Urothelium cell line (cell line): ENCODE measurements around the gene SDC1.
"Not testable (repeated sequence)": the region's sequence is repeated elsewhere in the genome, so short reads cannot be mapped to it uniquely, and the experiment has no call there.

Source experiments
- DNase-seq: peaks from one replicate; pipeline ENCODE4 v3.0.0; 2011; ENCODE audit warnings: low spot score, mixed read lengths
- FAIRE-seq: peaks from 2 replicates; lab custom pipeline; 2011; peaks lifted over from hg19 to GRCh38; lab: Jason Lieb, UNC

The SDC1 gene, protein sequence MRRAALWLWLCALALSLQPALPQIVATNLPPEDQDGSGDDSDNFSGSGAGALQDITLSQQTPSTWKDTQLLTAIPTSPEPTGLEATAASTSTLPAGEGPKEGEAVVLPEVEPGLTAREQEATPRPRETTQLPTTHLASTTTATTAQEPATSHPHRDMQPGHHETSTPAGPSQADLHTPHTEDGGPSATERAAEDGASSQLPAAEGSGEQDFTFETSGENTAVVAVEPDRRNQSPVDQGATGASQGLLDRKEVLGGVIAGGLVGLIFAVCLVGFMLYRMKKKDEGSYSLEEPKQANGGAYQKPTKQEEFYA

GRCh38 chr2:20224716-20225293 is at the start of gene SDC1:
Gene SDC1 (minus strand): TSS chr2:20225130. CDS start chr2:20224867, 263 bp downstream.
- peak; percentile 93 for DNase-seq
- FAIRE-seq: no peak

GRCh38 chr2:20273042-20273441 is 48.1 kb upstream of the SDC1 start:
- no peak for DNase-seq
- FAIRE-seq: no peak

DNA sequence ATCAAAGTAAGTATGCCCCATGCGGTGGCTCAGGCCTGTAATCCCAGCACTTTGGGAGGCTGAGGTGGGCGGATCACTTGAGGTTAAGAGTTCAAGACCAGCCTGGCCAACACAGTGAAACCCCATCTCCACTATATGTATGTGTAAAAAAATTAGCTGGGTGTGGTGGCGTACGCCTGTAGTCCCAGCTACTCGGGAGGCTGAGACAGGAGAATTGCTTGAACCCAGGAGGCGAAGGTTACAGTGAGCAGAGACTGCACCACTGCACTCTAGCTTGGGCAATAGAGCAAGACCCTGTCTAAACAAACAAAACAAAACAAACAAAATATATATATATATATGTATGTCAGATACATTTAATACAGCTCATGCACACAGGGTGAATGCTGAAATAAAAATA is 43.4 kb upstream of the SDC1 start:
- not testable (repeated sequence) for DNase-seq, FAIRE-seq

DNA sequence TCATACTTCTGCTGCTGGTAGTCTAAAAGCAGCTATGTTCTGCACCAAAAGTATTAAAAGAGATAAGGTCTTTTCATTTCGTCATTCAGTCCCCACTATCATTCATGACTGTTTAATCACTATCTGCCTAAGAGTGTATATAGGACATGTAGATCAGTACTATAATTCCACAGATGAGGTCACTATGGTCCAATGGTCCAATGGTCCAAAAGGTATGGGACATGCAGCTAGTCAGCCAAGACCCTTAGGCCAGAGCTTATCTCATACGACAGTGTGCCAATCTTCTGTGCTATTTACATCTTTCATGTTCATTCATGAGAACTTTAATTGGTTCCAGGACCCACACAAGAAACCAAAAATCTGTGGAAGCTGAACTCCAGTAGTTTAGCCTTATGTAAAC is 42.6 kb upstream of the SDC1 start:
- DNase-seq: no peak
- FAIRE-seq: no peak

GRCh38 chr2:20264629-20265028 is 39.7 kb upstream of the SDC1 start:
- DNase-seq (no peak), FAIRE-seq (no peak)

- DNase-seq: no peak
- FAIRE-seq: no peak
Measured at GRCh38 chr2:20257411-20257810, 32.5 kb upstream of the SDC1 start.

DNA sequence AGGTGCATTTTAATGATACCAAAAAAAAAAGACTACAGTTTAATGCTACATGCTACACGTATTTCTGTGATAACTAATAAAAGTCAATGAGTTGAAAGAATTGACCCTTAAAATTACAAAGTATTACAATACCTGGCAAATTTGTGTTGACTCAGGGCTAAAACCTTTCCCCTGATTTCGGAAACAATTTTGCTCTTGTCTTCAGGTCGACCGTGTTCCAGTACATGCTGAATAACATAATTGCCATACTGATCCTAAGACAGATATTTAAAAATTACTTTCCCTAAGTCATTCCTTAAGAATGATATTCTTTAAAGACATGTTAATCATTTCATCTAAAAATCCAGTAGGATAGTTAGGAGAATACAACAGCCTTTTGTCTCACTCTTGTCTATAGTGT is 29.8 kb upstream of the SDC1 start:
- no peak for FAIRE-seq

DNA sequence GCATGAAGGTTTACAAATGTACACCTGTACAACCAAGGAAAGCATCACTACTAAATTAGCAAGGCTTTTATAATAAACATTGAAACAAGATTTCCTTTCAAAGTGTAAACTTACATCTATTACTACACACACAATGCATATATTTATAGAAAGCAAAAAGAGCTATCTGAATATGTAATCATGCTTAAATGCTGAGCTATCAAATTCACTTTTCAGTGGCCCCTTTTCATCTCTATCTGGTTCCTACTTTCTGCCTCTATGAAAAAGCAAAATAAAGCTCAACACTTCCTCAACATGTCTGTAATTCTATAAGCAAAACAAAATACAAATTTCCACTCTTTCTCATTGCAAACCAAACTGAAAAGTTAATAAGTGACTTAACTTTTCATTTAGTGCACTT is 25.5 kb upstream of the SDC1 start:
- DNase-seq (no peak), FAIRE-seq (no peak)

More for the DNA sequence above, 29.8 kb upstream of the SDC1 start:
- DNase-seq: no peak

GRCh38 chr2:20249170-20249569 is 24.2 kb upstream of the SDC1 start:
- FAIRE-seq (no peak), DNase-seq (no peak)

DNA sequence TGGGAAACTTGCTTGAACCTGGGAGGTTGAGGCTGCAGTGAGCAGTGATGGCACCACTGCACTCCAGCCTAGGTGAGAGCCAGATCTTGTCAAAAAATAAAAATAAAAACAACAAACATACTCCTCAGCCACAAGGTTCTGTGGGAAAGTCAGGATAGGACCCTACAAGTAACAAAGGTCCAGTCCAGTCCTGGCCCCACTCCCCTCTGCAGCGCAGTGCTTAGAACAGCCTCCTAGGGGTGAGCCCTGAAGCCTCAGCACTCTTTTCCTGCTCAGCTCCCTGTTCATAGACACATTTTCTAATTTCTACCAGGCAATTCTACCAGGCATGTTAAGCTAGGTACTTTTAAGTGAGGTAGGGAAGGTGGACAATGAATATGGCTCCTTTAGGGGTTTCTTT is 22.2 kb upstream of the SDC1 start:
- FAIRE-seq: no peak

GRCh38 chr2:20243637-20244036 is 18.7 kb upstream of the SDC1 start:
- not testable (repeated sequence) for DNase-seq, FAIRE-seq

More for the DNA sequence above, 22.2 kb upstream of the SDC1 start:
- DNase-seq: no peak

DNA sequence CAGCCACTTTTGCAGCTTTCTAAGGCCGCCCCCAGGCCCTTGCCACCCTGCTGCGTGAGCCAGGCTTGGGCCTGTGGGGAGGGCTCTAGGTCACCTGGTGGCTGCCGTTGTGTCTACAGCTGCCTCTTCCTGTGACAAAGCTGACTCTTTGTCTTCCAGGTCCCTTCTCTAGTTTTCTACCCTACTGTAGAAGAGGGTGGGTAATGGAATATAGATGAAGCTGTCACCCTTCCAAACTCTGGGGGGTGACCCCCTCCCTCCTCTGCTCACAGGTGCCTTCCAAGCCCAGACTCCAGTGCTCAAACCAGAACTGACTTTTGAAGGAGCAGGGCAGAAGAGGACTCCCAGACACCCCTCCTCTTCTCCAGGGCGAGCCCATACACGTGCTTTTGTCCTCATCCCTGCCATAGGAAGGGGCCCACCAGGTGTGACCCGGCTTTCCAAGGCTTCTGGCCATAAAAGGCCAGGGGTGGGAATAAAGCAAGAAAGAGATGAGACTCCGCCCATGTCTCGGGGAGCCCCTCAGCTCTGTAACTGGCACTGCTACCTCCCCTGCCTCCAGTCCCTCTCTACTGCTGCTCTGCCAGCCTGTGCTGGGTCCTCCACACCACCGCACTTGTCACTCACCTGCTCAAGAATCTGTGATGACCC is 17.9 kb upstream of the SDC1 start:
- DNase-seq (no peak), FAIRE-seq (no peak)

- DNase-seq: peak; percentile 60
Measured at GRCh38 chr2:20241973-20242726, 17.2 kb upstream of the SDC1 start.

DNA sequence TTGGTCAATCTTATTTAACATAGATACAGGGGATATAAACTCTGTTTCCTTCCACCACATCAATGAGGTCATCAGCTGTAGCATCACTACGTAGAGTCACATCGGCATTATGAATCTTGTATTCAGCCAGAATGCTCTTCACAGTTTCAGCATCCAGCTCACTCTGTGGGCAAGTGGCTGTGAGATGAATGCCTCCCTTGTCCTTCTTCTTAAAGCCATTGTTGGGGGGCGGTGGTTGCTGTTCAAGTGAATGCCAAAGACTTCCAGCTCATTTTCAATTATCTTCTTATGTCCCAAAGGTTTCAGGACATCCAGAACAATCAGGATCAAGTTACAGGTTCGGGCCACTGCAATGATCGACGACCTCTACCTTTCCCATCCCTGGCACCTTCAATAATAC is 15.4 kb upstream of the SDC1 start:
- not testable (repeated sequence) for FAIRE-seq, DNase-seq

More at GRCh38 chr2:20241973-20242726, 17.2 kb upstream of the SDC1 start:
- FAIRE-seq: no peak

DNA sequence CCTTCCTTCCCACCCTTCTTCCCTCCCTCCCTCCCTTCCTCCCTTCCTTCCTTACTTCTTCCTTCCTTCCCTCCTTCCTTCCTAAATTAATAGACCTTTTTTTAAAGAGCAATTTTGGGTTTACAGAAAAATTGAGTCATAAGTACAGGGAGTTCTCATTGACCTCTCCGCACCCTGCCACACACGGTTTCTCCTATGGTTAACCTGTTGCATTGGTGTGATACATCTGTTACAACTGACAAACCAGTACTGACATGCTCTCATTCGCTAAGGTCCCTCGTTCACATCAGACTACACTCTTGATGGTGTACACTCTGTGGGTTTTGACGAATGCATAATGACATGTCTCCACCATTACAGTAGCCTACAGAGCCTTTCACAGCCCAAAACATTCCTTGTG is 11.6 kb upstream of the SDC1 start:
- DNase-seq (no peak), FAIRE-seq (no peak)

DNA sequence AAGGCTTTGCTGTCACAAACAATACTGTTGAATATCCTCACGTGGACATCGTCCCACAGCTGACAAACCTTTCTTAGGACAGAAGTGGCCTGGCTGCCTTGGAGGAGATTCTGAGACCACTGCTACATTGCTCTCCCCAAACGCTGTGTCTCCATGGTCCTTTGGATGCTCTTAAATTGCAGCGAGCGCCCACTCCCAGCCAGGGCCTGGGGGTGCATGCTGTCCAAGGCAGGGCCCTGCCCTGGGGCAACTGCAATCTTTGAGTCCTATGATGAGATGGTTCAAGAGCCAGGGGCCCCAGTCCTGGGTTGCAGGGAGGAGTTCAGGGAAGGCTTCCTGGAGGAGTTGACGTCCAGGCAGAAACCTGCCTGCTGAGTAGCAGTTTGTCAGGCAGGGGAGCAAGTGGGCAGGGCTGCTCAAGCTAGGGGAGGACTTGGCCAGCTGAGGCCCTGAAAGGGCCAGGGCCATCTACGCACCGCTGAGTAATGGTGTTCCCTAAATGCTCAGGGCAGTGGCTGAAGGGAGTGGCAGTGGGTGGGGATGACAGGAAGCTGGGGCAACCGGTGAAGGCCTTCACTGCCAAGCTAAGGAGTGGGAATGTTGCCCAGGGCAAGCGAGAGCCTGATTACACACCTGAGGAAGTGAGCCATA is 10.8 kb upstream of the SDC1 start:
- DNase-seq: no peak
- FAIRE-seq: no peak

DNA sequence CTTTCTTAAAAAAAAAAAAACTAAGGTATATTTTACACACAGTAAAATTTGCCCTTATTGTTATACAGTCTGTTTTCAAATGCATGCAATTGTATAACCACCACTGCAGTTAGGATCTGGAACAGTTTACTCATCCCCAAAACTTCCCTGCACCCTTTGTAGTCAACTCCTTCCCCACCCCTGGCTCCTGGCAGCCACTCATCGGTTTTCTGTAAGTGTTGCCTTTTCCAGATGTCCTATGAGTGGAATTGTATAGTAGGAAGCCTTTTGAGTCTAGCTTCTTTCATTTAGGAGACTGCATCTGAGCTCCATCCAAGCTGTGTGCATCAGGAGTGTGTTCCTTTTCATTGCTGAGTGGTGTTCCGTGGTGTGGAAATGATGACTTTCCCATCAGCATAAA is 9.7 kb upstream of the SDC1 start:
- not testable (repeated sequence) for FAIRE-seq, DNase-seq

DNA sequence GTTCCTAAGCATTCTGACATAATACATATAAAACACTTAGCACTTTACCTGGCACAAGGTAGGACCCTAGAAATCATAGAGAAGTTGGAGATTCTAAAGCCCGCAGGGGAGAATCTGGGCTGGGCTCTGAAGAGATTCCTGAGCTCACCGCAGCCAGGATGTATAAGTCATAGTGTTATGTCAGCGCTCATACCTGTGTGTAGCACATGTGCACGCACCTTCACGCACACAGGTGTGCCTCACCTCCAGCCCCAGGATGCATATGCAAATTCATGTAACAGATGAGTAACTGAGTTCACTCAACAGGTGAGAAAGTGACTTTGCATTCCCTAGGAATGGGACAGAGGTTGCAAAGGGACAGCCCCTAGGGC is 7.9 kb upstream of the SDC1 start:
- DNase-seq: no peak

DNA sequence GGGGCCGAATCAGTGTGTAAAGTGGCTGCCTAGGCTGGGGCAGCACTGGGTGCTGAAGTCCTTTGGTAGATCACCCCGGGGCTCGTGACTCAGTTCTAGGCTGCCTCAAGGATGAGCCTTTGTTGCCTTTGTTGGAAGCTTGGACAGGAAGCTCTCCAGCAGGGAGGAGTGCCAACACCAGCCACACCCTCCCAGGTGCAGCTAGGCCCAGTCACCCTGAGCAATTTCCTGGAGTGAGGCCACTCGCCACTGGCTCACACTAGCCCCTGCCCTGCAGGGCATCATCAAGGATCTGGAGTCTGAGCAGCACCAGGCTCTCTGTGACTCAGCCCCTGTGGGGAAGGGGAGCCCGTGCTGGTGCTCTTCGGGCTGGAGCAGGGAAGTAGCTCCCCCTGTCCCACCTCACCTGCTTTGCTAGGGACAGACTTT is 6.7 kb upstream of the SDC1 start:
- DNase-seq: peak; percentile 83
- FAIRE-seq: peak; percentile 13

More for the DNA sequence above, 7.9 kb upstream of the SDC1 start:
- no peak for FAIRE-seq

DNA sequence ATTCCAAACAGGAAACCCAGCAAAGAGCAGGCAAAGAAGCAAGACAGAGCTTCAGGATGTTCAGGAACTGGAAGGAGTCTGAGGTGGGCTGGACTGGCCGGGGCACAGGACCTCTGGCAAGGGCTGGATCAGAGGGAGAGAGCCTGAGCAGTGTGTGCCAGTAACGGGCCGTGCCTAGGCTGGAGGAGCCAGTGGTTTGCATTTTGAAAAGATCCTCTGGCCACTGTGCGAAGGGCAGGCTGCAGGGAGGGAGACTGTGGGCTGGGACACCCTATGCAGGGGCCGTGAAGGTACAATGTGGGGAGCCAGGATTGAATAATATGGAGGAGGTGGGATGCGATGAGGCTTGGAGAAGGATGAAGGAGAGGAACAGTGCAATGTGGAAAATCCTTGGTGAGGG is 6.2 kb upstream of the SDC1 start:
- DNase-seq (no peak), FAIRE-seq (no peak)

DNA sequence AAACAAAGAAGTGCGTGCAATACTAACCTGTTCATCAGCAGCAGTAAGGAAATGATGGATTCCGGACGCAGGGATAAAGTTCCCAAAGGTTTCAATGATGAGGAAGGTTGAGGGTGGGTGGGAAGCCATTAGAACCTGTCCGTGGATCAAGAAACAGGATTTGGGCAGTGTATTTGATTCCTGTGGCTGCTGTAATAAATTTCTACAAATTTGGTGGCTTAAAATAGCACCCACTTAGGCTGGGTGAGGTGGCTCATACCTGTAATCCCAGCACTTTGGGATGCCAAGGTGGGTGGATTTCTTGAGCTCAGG is 5.1 kb upstream of the SDC1 start:
- no peak for FAIRE-seq

More for the DNA sequence above, 5.1 kb upstream of the SDC1 start:
- DNase-seq: no peak
